ENCODE data around the gene NAGK.

GRCh38 chr2:71042287-71042686, 26.2 kb upstream of the NAGK start:
- TF ChIP-seq CTCF (tag by site-specific recombination; IDR thresholded peaks at IDR 0.05) (no peak), ZNF548 (tag by site-specific recombination; IDR thresholded peaks at IDR 0.05) (no peak)
